ENCODE data around the gene BRD1.
"Not testable (repeated sequence)": the region's sequence is repeated elsewhere in the genome, so short reads cannot be mapped to it uniquely, and the experiment has no call there.

Gene BRD1

DNA sequence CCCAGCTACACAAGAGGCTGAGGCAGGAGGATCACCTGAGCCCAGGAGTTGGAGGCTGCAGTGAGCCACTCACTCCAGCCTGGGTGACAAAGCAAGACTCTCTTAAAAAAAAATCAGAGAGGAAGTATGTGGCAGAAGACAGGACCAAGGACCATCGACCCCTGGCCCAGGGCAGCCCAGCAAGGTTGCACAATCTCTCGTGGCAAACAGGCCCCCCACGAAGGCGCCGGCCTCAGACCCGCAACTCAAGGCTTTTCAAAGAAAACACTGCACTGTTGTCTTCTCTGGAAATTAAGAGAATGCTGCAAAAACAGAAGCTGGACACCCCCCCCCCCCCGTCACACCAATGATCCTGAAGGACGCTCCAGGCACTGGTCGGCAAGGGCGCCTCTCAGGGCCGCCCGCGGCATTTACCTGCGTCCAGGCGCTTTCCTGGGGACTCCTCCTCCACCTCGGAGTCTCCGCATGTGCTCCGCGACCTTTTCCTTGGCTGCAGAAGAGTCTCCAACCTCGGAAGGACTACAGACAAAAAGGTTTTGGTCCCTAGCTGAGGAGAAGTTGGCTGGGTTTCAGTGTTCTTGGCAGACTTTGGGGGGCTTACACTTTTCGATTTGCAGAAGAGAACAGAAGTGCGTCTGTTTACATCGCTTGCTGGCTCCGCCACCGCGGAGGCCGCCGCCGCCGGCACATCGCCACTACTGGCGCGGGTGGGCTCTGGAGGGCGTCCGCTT lies 40.5 kb downstream of the BRD1 start:
- DNase-seq (ENCODE audit: low read depth in 2 of 2), result no peak
- H3K4me3 ChIP-seq (replicated peaks in 1 of 2; ENCODE audit: low read depth in 2 of 2, low read length in 2 of 2), result no peak overlapping the region
- TF ChIP-seq, protein P1, sequence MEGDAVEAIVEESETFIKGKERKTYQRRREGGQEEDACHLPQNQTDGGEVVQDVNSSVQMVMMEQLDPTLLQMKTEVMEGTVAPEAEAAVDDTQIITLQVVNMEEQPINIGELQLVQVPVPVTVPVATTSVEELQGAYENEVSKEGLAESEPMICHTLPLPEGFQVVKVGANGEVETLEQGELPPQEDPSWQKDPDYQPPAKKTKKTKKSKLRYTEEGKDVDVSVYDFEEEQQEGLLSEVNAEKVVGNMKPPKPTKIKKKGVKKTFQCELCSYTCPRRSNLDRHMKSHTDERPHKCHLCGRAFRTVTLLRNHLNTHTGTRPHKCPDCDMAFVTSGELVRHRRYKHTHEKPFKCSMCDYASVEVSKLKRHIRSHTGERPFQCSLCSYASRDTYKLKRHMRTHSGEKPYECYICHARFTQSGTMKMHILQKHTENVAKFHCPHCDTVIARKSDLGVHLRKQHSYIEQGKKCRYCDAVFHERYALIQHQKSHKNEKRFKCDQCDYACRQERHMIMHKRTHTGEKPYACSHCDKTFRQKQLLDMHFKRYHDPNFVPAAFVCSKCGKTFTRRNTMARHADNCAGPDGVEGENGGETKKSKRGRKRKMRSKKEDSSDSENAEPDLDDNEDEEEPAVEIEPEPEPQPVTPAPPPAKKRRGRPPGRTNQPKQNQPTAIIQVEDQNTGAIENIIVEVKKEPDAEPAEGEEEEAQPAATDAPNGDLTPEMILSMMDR (IDR thresholded peaks at IDR 0.05; ENCODE audit: low read depth, low read length), result no peak

DNA sequence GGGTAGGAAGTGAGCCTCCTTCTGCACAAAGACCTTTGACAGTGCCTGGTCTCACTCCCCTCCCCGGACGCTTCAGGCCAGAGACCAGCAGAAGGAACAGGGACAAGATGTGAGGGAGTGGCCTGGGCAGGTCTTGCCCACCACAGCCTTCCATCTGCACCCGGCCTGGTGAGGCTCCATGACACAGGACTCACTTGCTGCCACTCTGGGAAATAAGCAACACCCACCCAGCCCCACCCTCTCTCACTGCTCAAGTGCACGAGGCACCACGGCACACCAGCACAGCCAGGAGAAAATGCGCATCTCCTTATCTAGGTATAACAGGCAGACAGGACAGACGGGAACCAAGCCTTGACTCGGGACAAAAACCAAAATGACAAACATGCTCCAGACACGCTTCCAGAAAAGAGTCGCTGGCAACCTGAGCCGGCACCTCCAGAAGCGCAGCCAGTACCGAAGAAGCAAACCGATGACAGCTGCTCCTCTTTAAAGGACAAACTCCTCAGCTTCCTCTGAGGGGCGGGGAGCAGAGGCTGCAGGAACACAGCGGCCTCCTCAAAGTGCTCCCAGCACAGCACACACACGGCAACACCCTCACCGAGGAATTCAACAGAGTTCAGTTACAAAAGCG lies 41.7 kb downstream of the BRD1 start:
- no peak for DNase-seq (ENCODE audit: low read depth in 2 of 2)

DNA sequence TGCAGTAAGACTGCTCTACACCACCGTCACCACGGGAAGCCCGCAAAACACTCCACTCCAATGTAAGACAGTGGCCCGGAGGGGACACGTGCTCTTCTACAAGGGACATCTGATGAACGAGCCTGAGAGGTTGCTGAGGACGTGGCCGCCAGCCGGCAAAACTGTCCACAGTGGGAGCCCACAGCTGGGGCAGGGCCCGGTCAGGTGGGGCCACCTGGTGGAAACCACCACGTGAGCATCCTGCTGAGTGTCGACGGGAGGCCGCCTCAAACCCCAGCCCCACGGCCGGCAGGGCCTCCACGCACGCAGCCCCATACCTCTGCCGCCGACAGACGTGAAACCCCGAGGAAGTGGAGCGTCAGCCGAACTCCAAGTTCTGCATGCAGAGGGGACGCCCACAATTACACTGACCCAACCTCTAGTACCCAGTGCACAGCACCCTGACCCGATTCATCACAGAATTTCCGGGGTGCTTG lies 42.6 kb downstream of the BRD1 start:
- TF ChIP-seq, protein P1 (IDR thresholded peaks at IDR 0.05; ENCODE audit: low read depth, low read length), result no peak
- no peak for DNase-seq (ENCODE audit: low read depth in 2 of 2)
- no peak overlapping the region for H3K4me3 ChIP-seq (replicated peaks in 1 of 2; ENCODE audit: low read depth in 2 of 2, low read length in 2 of 2)

More for the DNA sequence above, 41.7 kb downstream of the BRD1 start:
- H3K4me3 ChIP-seq (replicated peaks in 1 of 2; ENCODE audit: low read depth in 2 of 2, low read length in 2 of 2), result no peak overlapping the region
- TF ChIP-seq, protein P1 (IDR thresholded peaks at IDR 0.05; ENCODE audit: low read depth, low read length), result no peak

DNA sequence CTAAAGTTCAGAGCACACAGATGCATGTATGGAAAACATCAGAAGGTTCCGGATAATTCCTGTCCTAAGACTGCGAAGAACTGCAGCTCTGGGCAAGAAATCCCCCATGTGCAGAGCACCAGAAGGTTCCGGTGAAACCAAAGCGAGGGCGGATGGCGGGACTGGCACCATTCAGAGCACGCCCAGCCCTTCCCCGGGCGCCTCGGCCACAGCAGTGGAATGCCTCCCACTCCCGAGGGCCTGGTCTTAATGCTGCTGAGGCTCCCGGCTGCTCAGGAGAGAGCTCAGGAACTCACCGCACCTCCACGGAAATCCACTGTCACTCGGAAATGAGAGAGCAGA lies 43.1 kb downstream of the BRD1 start:
- DNase-seq (ENCODE audit: low read depth in 2 of 2), result no peak
- H3K4me3 ChIP-seq (replicated peaks in 1 of 2; ENCODE audit: low read depth in 2 of 2, low read length in 2 of 2), result no peak overlapping the region
- TF ChIP-seq, protein P1 (IDR thresholded peaks at IDR 0.05; ENCODE audit: low read depth, low read length), result no peak

DNA sequence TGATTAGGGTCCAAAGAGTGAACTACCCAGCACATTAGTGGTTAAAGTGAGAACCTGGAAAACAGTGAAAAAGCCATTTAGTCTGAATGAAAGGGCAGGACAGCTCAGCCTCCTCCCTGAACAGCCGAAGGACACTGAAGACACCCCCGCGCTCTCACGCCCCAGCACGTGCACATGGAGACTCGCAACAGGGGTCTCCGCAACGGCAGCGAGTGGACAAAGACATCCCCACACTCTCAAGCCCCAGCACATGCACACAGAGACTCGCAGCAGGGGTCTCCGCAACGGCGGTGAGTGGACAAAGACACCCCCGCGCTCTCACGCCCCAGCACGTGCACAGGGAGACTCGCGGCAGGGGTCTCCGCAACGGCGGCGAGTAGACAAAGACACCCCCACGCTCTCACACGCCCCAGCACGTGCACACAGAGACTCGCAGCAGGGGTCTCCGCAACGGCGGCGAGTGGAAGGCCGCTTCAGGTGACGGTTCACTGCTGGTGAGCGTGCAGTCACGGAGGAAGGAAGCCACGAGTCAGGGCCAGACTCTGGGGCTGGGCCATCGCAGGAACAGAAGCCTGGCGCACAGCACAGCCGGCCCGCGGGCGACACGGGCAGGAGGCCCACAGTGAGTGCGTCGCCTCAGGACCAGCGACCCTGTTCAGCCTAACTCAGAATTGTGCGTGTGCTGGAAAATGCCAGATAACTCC lies 43.6 kb downstream of the BRD1 start:
- DNase-seq (ENCODE audit: low read depth in 2 of 2), result no peak
- H3K4me3 ChIP-seq (replicated peaks in 1 of 2; ENCODE audit: low read depth in 2 of 2, low read length in 2 of 2), result no peak overlapping the region
- TF ChIP-seq, protein P1 (IDR thresholded peaks at IDR 0.05; ENCODE audit: low read depth, low read length), result no peak

DNA sequence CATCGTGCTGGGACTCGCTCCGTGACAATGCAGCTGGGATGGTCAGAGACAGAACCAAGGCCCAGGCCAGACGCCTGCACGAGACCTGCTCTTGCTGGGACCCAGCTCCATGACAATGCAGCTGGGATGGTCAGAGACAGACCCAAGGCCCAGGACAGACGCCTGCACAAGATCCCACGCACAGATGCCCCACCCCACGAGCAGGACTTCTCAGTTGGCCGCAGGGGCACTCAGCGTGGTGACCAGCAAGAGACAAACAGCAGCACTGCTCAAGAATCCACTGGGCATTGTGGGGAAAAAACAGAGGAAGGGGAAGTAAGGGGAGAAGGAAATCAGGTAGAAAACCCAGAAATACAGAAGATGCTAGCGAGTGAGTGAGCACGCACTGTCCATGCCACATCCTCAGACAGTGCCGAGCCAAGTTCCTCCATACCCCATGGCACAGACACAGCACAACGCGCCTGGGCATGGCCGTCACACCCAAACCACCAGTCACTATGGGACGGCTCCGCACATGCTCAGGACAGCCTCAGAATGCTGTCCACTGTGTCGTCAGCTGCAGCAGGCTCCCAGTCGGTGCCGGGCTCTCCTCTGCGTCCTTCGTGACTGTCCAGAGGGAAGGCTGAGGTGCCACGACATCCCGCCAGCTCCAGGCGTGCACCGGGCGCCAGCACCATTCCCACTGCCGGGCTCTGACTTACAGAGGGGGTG lies 44.5 kb downstream of the BRD1 start:
- no peak overlapping the region for H3K4me3 ChIP-seq (replicated peaks in 1 of 2; ENCODE audit: low read depth in 2 of 2, low read length in 2 of 2)
- TF ChIP-seq, protein P1 (IDR thresholded peaks at IDR 0.05; ENCODE audit: low read depth, low read length), result no peak
- no peak for DNase-seq (ENCODE audit: low read depth in 2 of 2)

DNA sequence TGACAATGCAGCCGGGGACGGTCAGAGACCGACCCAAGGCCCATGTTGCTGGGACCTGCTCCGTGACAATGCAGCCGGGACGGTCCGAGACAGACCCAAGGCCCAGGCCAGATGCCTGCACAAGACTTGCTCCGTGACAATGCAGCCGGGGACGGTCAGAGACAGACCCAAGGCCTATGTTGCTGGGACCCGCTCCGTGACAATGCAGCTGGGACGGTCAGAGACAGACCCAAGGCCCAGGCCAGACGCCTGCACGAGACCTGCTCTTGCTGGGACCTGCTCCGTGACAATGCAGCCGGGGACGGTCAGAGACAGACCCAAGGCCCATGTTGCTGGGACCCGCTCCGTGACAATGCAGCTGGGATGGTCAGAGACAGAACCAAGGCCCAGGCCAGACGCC lies 45.8 kb downstream of the BRD1 start:
- DNase-seq (ENCODE audit: low read depth in 2 of 2); H3K4me3 ChIP-seq (replicated peaks in 1 of 2; ENCODE audit: low read depth in 2 of 2, low read length in 2 of 2): not testable (repeated sequence)
